ENCODE results near the gene SGPP2.

SGPP2 gene

DNA sequence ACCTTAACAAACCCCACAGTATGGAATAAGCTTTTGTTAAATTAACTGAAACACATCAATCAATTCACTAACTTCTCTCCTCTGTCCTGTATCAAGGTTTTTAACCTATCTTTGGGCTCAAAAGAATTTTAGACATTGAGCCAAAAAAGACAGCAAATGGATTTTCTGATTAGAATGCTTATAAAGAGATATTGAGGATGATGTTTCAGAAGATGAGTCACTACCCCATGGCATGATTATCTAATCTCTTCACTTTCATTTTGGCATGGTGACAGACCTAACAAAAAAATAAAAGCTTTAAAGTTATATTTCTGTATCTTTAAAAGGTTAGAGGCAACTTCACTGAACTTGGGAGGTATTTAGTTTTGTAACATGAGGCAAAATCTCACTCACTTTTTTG, 55.5 kb downstream of the SGPP2 start:
- DNase-seq, result no peak

- DNase-seq, result no peak
Measured at GRCh38 chr2:222480497-222480896, 56.2 kb downstream of the SGPP2 start.

DNA sequence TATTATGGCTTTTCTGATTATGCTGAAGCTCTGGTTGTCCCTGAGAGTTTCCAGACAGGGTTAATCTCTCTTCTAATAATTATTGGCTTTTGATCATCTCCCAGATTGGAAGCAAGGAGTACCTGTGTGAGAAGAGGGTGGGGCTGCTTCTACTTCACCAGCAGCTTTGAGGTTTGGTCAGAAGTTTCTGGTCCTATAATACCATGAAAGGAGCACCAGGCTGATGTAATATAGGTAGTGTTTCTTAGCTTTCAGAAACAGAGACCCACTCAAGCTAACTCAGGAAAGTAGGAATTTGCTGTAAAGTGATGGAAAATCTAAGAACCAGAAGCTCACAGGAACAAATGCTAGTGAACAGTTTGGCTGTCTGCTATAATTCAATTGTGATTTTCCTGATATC, 57.6 kb downstream of the SGPP2 start:
- DNase-seq, result no peak

DNA sequence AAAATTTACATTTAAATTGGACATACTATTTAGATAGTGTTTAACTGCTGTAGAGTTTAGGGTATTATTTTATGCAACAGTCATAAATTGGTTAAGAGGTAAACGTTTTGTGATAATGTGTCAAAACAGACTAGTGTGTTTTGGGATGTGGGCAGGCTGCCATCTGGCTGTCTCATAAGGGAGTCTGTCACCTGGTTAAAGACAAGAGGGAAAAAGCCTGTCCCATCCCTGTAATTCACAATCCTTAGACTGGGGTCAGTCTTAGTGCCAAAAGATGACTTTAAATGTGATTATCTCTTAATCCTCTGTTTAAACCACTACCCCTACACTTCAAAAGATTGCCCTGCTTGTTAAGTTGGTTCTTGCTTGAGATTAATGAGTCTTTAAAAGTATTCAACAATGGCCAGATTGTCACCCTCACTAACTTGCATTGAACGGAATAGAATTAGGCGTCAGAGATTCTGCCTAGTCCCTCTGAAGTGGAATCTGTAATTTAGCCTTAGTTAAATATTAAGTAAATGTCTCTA, 59.2 kb downstream of the SGPP2 start:
- DNase-seq, result no peak

DNA sequence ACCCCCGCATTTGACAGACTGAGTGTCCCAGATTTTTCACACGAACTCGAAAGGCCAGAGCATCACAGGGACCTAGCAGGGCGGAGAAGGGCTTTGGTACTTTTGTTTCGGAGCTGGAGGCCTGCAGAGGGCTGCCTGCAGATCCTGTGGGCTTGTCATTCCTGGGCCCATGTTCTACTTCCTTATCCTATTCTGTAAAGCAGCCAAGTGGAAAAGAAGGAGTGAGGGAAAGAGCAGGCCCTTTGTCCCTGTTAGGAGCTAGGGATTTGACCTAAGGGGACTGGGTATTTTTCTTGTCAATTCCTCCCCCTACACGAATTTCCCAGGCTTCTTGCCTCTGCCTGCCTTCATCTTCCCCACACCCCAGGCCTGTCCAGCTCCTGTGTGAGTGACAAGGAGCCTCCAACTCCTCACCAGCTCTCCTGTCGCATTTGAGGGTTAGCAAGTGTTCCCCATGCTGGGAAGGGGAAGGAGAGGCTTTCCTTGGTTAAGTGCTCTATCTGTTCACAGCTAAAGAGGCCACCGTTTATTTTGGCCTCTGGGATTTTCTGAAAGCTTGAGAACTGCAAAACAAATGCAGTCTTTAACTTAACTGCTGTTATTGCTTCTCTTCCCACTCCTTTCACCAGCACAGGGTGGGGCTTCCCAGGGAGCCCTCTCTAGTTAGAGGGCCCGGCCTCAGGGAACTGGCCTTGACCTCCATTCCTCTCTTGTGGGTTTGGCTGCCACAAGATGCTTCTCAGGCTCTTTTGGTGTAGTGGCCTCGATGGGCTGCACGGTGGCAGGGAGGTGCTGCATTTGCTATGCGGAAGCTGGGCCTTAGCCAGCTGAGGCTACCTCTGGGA, 61.2 kb downstream of the SGPP2 start:
- DNase-seq, result no peak

- DNase-seq, result no peak
Measured at GRCh38 chr2:222490131-222490530, 65.8 kb downstream of the SGPP2 start.

DNA sequence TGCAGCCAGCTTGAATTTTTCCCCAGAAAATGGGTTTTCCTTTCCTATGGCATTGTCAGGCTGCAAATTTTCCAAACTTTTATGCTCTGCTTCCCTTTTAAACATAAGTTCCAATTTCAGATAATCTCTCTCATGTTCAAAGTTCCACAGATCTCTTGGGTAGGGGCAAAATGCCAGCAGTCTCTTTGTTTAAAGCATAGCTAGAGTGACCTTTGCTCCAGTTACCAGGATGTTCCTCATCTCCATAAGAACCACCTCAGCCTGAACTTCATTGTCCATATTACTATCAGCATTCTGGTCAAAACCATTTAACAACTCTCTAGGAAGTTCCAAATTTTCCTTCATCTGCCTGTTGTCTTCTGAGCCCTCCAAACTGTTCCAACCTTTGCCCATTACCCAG, 68.3 kb downstream of the SGPP2 start:
- no peak for DNase-seq

DNA sequence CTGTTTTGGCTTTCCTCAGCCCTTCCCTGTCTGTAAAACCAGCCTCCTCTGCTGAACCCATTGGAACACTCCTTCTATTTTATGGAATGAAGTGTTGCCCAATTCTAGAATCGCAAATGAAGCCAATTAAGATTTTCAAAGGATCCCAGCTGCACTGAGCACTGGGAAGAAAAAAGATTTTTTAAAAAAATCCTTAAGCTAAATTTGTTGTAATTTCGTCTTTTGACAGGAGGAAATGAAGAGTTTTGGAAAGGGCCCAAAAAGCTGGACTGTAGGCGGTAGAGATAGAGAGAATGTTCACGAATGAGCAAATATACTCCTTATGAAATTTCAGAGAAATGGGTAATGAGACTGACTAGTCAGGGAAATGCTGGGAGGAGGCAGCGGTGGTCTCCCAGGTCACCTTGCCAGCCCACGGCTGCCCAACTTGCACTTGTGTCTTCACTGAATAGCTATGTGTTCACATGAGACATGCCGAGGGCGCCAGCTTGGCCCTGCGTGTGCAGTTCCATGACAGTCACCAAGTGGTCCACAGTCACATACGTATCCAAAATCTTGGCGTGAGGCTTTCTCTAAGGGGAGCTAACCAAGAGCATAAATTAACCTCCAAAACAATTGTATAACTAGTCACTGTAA, 69.9 kb downstream of the SGPP2 start:
- no peak for DNase-seq

DNA sequence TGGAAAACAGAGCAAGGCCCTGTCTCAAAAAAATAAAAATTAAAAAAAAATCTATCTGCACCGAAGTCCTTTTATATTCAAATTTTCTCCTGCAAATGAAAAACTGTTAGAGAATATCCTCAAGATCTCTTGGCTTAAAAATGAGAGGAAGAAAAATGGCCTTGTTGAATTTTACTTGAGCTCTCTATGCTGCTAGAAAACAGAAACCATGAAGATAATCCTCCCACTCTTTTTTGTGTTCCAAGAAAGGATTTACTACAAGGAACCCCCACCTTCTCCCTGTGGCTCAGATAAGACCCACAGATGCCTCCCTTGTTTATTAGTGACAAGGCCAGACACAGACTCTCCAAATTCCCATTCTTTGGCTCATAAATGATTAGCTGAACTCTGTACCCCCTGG, 71.0 kb downstream of the SGPP2 start:
- DNase-seq, result no peak

GRCh38 chr2:222499226-222499625, 74.9 kb downstream of the SGPP2 start:
- no peak for DNase-seq

DNA sequence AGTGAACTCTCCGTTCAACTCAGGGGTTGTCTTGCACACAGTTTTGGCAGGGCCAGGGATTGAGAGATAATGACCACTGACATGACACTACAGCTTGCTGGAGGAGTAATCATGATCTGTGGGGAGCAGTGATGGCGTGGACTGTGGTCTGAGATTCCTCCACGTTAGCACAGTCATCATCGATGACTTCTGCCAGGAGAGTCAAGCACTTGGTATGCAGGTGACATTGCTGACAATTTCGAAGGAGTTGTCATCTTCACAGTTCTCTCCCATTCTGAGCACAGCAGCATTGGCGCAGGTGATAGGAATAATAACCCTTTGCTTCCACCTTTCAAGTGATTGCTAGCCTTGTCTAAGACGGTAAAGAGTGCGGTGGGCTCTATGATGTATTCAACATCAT, 79.8 kb downstream of the SGPP2 start:
- no peak for DNase-seq

DNA sequence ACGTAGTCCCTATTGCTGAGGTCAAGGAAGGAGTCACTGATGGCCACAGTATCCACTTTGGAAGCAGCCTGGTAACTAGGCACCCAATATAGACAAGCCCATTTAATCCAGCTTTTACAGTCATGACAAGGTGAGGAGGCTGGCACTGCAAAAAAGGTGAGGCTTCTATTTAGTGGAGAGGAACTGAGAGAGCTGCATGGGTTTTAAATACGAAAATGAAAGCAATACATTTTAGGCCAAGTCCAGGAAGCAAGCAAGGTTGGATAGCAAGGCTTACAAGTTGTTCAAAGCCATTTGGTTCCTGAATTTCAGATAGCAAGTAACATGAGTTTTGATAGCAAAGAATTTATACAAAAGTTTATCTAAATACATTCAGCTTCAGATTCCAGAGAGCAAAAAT, 80.4 kb downstream of the SGPP2 start:
- no peak for DNase-seq

- no peak for DNase-seq
Measured at GRCh38 chr2:222506230-222506935, 82.0 kb downstream of the SGPP2 start.

DNA sequence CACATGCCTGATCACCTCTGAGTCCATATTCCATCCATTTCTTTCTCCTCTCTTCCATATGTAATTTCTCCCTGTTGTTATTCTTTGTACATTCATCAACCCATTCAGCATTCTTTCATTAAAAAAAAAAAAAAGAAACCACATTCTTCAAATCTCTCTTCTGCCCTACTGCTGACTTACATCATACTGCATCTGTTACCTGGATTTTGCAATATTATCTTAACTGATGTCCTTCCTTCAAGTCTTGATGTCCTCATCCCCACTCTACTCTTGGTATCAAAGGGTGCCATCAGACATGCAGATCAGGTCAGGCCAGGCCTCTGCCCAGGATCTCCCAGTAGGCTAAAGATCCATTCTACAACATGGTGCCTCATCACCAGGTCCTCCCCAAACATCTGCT, 90.6 kb downstream of the SGPP2 start:
- DNase-seq, result no peak

DNA sequence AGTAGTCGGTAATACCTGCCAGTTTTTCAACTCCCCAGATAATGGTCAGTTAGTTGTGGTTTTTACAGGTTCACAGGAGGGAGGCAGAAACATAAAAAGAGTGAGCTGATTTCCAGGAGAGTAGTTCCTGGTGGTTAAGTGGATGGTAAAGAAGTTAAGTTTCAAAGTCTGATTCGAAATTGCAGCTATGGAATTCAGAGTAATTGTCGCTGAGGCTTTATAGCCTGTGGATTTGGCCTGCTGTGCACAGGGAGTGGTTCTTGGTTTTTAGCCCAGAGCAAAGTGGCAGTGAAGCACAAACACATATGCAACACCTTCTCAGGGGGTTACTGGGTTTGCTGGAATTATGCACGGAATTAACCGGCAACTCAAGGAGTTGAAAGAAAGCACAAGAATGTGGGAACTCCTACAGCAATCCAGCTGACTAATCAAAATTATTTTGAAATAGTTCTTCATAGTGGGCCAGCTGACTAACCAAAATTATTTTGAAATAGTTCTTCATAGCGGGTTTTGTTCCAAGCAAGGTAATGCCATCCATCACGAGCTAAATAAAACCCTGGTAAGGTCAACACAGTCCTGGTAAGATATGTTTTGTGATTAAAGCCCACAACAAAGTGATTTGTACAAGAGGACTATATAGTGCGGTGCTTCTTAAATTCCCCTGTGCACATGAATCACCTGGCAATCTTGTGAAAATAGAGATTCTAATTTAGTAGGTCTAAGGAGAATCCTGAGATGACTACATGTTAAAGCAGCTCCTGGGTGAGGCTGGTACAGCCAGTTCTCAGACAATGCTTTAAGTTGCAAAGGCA, 94.4 kb downstream of the SGPP2 start:
- DNase-seq, result no peak

DNA sequence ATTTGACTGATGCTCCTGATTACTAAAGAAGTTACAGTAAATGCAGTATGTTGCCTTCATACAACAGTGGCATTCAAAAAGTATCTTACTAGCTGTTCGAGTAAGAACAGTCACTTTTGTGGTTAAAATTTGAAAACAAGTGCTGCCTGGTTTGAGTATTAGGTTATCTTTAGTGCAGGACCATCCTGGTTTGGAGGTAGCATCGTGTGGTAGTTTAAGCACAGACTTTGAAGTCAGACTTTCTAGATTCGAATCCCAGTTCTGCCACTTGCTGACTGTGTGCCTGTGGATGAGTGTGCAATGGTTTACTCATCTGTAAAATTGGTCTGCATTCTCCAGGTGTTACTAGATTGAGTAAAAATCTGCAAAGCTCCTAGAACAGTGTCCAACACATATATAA, 96.8 kb downstream of the SGPP2 start:
- DNase-seq, result no peak

- no peak for DNase-seq
Measured at GRCh38 chr2:222522082-222522481, 97.7 kb downstream of the SGPP2 start.

GRCh38 chr2:222523783-222524544, 99.6 kb downstream of the SGPP2 start:
- no peak for DNase-seq

DNA sequence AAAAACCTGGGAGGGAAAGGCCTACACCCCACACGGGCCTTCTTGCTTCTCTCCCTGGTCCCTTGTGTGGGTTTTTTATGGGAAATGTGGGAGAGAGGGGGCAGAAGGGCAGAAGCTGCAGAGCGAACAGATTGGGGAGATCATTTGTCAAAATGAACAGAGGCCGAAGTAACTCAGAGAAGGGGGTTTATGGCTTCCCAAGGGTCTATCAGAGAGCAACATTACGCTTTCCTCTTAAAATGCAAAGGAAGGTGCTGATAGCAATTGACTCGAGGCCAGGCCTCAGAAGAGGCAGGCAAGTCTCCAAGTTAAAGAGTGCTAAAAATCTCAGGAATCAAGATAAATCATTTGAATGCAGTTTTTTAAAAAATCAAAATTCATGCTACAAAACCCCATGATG, 101.5 kb downstream of the SGPP2 start:
- DNase-seq, result no peak

GRCh38 chr2:222526480-222527277, 102.3 kb downstream of the SGPP2 start:
- DNase-seq, result no peak

DNA sequence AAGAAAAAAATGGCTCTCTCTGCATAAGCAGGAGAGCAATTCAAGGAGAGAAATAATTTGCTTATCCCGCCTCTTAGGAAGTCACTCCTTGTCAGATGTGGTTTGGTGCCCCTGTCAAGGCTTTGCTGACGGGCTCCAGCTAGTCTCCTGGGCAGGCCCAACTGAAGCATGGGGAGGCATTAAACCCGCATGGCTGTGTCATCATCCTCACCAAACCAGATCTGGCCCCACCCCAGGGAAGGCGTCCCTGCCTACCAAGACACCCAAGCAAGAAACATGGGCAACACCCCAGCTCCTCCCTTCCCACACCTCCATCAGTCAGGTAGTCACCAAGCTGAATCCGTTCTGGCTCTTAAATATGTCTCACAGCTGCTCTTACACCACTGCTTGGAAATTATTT, 108.0 kb downstream of the SGPP2 start:
- DNase-seq, result no peak
